Measurements from ENCODE around the gene NDUFS6.

NDUFS6 gene

DNA sequence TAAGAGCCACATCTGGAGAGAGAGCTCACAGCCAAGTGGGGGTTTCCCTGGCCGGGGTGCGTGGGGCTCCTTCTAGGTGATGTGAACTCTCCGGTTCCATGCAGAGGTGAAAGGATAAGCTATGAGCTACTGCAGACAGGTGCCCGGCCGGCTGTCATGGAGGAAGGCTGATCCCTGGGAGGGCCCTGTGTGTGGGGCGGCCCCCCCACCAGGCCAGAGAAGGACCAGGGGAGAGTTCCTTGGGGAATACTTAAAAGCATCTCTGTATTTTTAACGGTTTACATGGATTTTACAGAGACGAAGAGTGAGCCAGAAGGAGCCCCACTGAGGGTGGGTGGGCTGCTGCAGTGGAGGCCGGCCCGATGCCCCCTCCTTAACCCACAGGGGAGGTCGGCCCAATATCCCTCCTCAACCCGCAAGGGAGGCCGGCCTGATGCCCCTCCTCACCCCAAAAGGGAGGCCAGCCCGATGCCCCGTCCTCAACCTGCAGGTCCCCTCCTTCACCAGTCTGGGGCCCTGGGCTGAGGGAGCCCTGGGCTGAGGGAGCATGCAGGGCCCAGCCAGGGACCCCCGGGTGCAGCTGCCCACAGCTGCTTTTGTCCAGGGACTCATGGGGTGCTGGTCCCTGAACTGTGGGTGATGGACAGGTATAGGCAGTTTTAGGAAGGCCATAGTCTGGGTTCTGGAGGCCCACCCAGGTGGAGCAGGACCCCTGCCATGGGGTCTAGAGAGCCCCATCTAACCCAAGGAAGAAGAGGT, 33.5 kb upstream of the NDUFS6 start:
- no peak for DNase-seq

DNA sequence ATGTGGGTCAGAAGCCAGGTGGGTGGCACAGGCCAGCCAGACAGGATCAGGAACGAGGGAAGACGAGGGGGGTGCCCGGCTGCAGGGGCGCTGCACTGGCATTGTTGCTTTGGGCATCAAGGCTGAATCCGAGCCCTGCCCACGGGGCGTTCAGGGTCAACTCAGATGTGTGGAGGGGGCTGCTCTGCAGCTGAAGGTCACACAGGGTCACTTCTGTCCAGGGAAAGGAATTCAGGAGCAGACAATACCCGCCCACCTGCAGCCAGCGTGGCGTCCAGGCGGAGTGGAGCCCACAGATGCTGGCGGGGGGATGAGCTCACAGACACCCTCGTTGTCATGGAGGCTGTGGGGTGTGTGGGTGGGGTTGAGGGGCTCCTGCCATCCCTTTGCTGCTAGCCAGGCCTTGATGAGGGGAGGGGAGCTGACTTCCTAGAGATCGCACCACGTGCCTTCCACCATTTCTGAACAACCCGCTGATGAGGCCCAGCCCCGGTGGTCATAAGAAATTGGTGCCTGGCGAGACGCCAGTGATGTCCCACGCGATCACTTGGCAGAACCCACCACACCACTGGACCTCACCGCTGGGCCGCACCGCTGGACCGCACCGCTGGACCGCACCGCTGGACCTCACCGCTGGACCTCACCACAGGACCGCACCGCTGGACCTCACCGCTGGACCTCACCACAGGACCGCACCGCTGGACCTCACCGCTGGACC, 32.8 kb upstream of the NDUFS6 start:
- DNase-seq = no peak

DNA sequence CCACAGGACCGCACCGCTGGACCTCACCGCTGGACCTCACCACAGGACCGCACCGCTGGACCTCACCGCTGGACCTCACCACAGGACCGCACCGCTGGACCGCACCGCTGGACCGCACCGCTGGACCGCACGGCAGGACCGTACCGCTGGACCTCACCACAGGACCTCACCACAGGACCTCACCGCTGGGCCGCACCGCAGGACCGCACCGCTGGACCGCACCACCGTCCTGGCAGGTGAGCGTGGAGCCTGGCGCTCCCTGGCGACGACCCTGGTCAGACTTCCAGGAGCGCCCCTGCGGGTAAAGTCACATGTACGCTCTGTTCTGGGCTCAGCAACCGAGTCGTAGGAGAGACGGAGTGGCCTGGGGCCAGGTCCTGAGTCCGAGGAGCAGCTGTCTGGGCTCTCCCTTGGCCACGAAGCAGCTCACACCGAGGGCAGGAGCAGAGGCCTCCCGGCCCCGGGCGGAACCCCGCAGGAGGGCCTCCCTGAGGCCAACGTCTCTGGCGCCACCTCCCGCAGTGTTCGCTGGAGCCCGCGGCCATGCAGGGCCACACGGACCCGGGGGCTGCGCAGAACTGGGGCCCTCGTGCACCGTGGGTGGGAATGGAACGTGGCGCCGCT, 32.1 kb upstream of the NDUFS6 start:
- no peak for DNase-seq

DNA sequence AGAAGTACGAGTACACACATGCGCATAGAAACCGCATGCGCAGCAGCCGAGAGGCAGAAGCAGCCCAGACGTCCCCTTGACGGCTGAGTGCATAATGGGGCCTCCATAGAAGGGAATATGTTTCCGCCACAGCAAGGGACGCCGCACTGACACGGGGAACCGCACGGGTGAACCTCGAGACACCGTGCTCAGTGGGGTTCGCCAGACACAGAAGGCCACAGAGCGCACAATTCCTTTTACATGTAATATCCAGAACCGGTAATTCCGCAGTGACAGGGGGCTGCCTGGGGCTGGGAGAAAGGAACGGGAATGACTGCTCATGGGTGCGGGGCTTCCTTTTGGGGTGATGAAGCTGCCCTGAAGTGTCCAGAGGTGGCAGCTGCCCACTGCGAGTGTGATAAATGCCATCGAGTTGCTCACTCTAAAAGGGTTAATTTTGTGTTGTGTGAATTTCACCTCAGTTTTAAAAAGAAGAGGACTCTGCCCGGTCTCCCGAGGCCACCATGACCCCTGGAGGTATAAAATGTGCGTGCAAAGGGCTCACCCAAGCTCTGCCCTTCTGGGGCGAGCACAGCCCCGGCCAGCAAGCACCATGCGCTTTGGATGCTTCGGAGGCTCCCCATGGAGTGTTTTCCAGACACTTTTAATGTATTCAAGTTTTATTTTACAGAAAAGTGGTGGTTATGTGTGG, 31.3 kb upstream of the NDUFS6 start:
- no peak for DNase-seq

DNA sequence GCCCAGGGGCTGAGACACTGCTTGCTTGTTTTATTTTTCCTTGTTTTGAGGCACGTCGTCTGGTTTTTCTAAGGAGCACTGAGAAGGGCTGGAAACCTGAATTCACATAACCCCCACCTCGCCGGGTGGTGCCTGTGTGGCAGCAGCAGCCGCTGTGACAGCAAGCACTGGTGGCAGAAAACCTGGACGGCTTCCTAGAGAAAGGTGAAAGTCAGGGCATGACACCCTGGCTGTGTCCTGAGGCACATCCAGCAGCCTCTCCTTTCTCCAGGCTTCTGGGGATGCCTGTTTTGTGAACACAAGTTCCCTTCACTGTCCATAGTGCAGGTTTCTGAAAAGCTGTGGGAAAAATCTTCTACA, 30.8 kb upstream of the NDUFS6 start:
- DNase-seq = no peak

DNA sequence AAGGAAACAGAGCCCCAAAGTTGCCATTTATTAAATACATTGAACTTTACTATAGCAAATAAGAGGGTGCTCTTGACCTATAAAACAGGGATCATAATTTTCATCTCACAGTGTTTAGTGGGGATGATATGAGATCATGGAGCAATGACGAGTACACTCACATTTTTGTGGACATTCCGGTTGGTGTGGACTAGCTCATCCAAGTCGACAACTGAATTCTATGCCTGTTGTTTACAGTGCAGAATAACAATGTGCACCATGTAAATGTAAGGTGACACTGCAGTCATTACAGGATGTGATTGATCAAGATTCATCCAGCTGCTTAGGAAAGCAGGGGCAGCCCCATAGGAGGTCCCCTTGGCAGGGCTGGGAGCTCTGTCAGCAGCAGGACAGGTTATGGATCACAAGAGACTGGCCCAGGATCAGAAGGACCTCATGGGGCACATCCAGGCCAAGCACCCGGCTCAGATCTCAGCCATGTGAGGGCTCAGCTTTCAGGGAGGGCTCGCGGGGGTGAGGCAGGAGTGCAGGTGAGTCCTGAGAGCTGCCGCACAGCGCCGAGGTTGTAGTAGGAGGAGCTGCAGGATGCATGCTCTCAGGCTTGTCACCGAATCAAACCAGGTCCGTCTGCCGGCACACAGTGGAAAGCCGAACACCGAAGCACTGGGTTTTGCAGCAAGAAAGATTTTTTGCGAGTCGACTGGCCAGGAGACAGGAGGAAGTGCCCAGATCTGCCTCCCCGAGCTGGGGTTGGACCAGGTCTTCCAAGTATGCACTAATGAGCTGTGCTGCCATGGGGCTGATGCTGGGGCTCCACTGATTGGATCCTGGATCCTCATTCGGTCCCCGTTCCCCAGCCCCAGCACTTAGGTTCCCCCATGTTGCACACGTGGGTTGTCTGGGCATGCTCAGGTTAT, 29.8 kb upstream of the NDUFS6 start:
- DNase-seq = no peak

DNA sequence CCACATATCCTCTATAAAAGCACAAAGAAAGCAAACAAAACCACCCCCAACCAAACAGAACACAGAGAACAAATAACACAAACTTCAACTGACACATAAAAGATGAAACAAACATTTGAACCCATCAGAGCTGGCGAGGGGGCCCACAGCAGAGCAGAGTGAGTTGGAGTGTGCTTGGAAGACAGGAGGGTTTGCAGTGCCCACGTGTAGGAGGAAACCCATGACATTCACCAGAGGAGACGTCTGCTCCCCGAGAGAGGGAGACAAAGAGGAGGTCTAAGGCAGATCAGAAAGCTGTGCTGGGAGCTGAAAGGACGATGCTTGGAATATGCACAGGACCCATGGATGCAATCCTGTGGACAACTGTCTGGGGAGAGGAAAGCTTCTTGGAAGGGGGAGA, 28.6 kb upstream of the NDUFS6 start:
- DNase-seq = no peak

DNA sequence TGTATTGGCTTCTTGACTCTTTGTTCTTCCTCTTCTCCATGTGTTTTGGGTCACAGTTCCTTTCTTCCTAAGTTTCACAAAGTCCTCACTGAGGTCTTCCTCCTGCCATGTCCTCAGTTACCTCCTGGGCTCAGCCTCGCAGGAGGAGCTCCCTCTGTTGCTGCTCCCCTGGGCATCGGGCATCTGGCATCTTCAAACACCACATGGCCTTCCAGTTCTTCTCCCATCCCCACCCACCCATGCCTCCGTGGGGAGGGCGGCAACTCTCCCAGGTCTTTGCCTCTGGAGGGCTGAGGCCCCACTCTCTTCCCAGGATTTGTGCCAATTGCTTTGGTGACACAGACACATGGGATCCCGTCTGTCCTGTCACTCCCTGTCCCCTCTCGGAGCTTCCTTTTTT, 24.4 kb upstream of the NDUFS6 start:
- DNase-seq = no peak

DNA sequence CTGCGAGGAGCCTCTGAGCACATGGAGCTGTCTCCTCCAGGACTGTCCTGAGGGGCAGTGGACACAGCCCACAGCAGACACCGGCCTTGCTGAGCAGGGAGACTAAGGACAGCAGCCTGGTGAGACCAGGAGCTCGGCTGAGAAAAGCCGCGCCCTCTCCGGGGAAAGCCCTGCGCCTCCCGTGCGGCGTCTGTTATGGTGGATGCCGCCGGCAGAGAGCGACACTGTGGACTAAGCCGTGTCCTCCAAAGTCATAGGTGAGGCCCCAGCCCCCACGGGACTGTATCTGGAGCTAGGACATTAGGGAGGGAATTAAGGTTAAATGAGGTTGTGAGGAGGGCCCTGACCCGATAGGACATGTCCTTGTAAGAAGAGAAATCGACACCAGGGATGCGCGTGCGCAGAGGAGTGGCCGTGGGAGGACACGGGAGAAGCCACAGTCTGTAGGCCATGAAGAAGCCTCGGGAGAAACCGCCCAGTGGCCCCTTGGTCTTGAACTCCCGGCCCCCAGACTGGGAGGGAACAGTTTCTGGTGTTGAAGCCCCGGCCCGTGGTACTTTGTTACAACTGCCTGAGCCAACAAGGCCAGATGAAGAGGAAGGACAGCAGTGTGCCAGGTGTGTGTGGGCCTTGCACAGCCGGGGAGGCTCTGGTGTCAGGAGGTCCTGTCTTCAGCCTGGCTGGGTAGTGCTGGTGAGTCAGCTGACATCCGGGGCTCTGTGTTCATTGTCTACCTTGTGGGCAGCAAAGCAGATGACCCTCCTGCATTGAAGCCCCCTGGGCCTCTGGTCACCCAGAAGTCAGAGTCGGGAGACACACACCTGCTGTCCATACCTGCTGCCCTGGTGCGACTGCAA, 23.7 kb upstream of the NDUFS6 start:
- DNase-seq = no peak

DNA sequence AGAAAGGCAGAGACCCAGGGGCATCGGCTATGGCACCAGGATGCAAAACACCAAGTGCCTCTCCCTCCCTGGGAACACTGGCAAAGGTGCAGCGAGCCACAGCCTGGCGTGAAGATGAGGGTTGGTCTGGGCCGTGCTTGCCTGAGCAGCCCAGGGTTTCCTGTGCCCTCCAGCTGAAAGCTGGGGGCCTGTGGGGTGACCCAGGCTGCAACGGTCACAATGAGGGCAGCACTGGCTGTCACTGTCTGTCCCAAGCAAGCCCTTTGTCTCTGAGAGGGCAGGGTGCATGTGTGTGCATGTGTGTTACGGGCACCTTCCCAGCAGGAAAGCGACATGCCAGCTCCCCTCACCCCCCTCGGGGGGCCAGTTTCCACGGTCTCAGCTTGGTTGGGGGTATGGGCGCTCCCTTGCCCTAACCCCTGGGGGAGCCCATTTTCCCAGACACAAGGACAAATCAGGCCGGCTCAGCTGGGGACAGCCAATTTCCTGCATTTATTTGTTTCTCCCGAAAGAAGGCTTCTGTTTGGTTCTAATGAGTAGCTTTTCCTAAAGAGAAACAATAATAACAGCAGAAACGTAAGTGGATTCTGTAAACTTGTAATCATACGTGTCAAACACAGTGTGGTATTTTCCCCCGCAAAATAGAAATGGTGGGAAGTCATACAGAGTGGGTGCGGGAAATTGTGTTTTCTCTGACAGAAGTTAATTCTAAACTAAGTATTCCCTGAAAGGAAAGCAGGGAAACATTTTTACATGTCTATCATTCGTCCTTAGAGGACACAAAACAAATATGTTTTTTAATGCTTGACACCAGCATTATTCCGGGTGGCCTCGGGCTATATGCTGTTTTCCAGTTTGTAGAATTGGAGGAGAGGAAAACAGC, 22.8 kb upstream of the NDUFS6 start:
- no peak for DNase-seq

DNA sequence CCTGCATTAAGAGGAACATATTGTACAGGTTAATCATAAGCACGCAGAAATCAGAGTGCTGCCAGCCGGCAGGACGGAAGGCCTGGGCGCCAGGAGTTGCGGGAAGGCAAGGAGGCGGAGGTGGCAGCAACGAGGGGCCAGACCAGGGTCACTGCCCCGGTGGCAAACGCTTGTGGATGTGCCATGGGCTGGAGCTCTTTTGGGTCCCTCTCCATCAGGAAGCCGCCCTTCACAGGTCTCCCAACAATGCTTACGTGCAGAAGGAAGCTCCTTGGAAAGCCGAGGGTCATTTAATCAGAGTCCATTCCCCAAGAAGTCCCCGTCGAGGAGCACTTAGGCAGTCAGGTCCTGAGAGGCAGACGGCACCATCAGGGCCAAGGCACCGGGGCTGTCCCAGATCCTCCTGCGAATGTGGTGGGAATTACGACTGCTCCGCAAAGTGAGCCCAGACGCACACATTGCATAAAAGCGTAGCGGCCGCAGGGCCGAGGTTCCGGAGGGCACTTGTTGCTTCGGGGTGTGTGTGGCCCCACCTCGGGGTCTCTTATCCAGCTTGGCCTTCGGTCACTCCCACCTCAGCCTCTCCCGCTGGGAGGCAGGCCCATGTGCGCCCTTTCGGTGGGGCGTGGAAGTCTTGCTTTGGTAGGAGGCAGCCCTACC, 22.1 kb upstream of the NDUFS6 start:
- no peak for DNase-seq

DNA sequence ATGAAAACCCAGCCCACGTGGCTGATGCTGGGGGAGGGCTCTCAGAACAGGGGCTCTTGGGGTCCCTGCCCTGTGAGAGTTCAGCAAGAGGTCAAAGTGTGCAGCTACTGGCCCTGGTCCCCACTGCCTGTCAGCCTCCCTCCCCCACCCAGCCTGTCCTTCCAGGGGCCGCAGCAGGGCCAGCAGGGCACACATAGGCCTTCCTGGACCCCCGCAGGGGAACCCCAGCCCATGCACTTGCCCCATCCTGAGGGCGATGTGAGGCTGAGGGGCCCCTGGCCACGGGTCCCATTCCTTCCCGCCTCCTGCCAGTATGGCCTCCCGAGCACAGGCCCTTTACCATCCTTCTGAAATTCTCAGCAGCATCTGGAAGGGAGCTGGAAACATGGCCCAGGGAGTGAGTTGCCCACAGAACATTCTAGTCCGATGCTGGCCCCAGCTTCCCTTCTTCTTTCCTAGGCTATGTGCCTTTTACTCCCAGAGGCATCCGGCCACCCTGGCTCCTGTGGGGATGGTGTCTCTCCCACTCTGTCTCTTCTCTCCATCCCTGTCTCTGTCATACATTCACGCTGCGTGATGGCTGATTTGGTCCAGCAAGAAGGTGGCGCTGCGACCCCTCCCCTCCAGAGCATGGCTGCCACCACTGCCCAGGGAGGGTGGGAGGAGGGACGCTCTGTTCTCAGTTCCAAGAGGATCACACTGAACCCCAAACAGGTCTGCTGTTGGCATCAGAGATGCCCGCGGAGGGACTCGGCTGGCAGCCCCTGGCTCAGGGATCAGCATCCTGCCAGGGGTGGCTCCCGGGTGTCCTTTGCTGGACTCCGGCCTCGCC, 21.2 kb upstream of the NDUFS6 start:
- no peak for DNase-seq

DNA sequence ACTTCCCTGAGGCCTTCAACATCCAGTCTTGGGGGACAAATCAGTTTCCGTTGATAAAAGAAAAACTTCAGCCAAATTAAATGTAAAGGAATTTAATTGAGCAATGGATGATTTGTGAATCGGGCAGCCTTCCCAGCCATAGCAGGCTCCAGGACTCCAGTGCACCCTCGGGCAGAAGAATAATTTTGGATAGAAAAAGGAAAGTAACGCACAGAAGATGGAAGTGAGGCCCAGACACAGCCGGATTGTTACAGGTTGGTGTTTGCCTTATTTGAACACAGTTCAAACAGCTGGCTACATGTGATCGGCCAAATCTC, 20.6 kb upstream of the NDUFS6 start:
- DNase-seq = no peak

DNA sequence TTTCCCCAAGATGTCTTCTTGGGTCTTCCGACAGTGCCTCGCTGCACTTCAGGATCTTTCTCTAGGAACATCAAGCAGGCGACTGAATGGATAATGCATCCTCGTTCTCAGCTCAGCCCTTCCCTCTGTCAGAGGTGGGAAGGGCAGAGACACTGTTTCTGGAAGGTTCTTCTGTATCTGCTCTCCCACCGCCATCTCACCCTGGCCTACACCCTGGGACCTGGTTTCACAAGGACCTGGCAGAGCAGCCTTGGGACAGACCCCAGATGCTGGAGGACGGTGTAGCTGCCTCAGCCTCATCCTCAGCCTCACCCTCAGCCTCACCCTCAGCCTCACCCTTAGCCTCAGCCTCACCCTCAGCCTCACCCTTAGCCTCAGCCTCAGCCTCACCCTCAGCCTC, 20.1 kb upstream of the NDUFS6 start:
- no peak for DNase-seq

DNA sequence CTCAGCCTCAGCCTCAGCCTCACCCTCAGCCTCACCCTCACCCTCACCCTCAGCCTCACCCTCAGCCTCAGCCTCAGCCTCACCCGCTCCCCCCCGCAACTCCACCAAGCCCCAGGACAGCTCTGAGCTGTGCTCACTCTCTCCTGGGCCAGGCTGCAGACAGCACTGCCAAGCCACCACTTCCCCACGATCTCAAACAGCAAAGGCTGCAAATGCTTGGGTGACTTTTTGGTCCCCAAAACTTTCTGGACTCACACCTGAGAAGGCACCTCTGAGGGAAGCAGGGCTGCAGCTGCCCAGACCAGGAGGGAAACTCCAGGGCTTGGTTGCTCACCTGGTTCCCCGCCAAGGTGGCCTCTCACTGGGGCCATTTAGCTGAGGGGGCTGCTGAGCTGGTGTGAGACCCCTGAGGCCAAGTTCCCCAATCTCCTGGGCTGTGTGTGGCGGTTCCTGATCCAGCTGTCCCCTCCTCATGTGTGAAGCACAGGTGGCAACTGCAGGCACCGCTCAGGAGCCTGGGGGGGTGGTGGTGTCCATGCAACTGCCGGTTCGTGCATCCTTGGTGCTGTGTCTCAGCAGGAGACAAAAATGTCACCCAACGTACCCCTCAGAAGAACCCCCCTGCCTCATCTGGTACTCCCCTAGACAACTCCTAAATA, 19.4 kb upstream of the NDUFS6 start:
- no peak for DNase-seq

DNA sequence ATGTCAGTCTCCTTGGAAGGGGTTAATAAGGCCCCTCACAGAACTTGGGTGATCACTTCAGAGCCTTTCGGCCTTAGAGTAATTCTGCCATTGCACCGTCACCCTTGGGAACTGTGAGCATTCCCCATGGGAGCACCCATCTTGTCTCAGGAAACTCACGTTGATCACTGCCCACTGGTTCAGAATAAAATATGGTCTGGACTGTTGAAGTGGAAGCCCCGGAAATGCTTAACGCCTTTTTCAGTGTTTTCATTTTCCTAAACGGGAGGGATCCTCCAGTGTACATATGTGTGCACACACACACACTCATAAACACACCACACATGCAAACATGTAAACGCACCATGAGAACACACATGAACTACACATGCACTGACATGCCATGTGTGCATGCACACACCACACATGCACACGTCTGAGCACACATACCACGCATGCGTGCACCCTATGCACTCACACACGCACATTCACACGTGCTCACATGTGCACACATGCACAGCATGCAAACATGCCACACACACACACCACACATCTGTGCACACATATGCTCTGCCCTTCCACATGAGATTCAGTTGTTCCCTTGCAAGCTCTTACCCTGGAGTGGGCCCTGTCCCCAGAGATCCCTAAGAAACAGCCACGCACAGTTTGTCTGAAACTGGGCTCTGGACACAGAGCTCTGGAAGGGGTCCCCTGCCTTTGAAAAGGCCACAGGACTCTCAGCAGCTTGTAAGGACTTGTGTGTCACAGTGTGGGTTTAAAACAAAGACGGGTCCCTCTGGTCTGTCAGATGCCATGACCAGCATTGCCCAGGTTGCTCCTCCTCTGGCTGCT, 18.6 kb upstream of the NDUFS6 start:
- DNase-seq = no peak

DNA sequence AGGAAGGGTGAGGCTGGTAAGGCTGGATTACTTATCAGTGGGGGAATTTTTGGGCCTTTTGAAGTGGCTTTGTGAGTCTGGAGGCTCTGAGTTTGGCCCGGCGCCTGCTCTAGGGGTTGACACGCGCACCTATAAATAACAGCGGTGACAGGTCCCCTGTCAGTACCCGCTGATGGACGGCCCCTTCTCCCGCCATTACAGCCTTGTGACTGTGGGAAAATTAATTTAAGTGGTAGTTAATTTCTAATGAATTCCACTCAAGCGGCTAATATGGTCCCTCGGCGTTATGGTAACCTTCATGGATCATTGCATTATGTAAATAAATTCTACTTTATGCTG, 18.0 kb upstream of the NDUFS6 start:
- no peak for DNase-seq

All from NCI-H2029 (cell line).